GM12878 (cell line): ENCODE data around the gene DAB2. TPM values are rescaled to one million over a fixed set of nuclear protein-coding genes. Genes with fewer than 3 reads are reported as not detected.

Source experiments
- ATAC-seq: fragments of 200-7000 bp; cut with Tn5 transposase; 3 replicates; pipeline ENCODE4 v1.9.1; 2020; ENCODE audit warnings: mild to moderate bottlenecking, moderate library complexity
- BruUV-seq: library from RNA; stranded (reverse); fragments of 400-500 nt; replicated peaks from 2 replicates; lab custom pipeline; 2021; lab: Mats Ljungman, UMichigan
- CTCF ChIA-PET: fragments of 300-600 bp; sonication (Branson Sonifier 250); formaldehyde crosslinking; extraction: SDS; loops from one replicate; lab custom pipeline; 2021; ENCODE audit warnings: inconsistent platforms; lab: Yijun Ruan, JAX
- POLR2A ChIA-PET: fragments of 350-600 bp; formaldehyde crosslinking; extraction: SDS; loops from one replicate; lab custom pipeline; 2021; ENCODE audit warnings: inconsistent platforms; lab: Charles Lee
- RAD21 ChIA-PET: fragments of 300-600 bp; sonication (Branson Sonifier 250); formaldehyde crosslinking; loops from one replicate; lab custom pipeline; 2023; ENCODE audit warnings: antibody characterized with exemption; ENCODE audit not compliant: unreplicated experiment; lab: Charles Lee
- SMC1A ChIA-PET: fragments of 300-600 bp; sonication (Branson Sonifier 250); formaldehyde crosslinking; loops from one replicate; lab custom pipeline; 2023; ENCODE audit not compliant: unreplicated experiment, uncharacterized antibody; lab: Charles Lee
- DNase-seq: peaks from one replicate; pipeline ENCODE4 v3.0.0-alpha.2; 2011; ENCODE audit warnings: low read depth, low spot score
- FAIRE-seq: peaks from 3 replicates; lab custom pipeline; 2011; peaks lifted over from hg19 to GRCh38; lab: Jason Lieb, UNC
- H2AFZ ChIP-seq: 2 replicates; pipeline ENCODE4 v1.6.0; 2011; ENCODE audit warnings: low read depth, low read length, control low read depth; ENCODE audit not compliant: control insufficient read depth
- H3K27ac ChIP-seq: 2 replicates; pipeline ENCODE4 v1.5.1; 2011; ENCODE audit warnings: control low read depth; ENCODE audit not compliant: control insufficient read depth, insufficient read depth
- H3K27me3 ChIP-seq, 2 experiments: replicated peaks in 1 of 2; 2 replicates each; pipeline versions ENCODE4 v1.6.0 to v1.6.1; 2011; ENCODE audit warnings: low read length in 1 of 2; ENCODE audit not compliant: control insufficient read depth in 2 of 2, insufficient read depth in 2 of 2
- H3K36me3 ChIP-seq, 2 experiments: 2 replicates each; pipeline ENCODE4 v1.5.1; 2011; ENCODE audit warnings: low read length in 1 of 2; ENCODE audit not compliant: control insufficient read depth in 2 of 2, insufficient read depth in 2 of 2
- H3K4me1 ChIP-seq: 2 replicates; pipeline ENCODE4 v1.6.1; 2011; ENCODE audit warnings: mild to moderate bottlenecking, low read length, moderate library complexity, mixed read lengths; ENCODE audit not compliant: control insufficient read depth, insufficient read depth
- H3K4me2 ChIP-seq: 2 replicates; pipeline ENCODE4 v1.6.0; 2011; ENCODE audit warnings: control low read depth; ENCODE audit not compliant: control insufficient read depth, insufficient read depth
- H3K4me3 ChIP-seq: fragments of 200-600 bp; sonication (generic); 2 replicates; pipeline ENCODE4 v1.5.1; 2016
- H3K79me2 ChIP-seq: 2 replicates; pipeline ENCODE4 v1.6.0; 2011; ENCODE audit warnings: low read length; ENCODE audit not compliant: control insufficient read depth, insufficient read depth
- H3K9ac ChIP-seq: 2 replicates; pipeline ENCODE4 v1.8.0; 2011; ENCODE audit warnings: low read length, control low read depth, mixed read lengths; ENCODE audit not compliant: control insufficient read depth, insufficient read depth
- H3K9me3 ChIP-seq: replicated peaks from 3 replicates; pipeline ENCODE4 v1.5.1; 2011; ENCODE audit warnings: mild to moderate bottlenecking, low read length; ENCODE audit not compliant: control insufficient read depth, insufficient read depth
- H4K20me1 ChIP-seq: 2 replicates; pipeline ENCODE4 v1.6.0; 2011; ENCODE audit not compliant: control insufficient read depth, insufficient read depth
- CHD1 ChIP-seq: IDR thresholded peaks from 2 replicates; pipeline ENCODE4 v1.6.1; 2012; ENCODE audit warnings: low read depth, low read length, improper control_type of control experiment
- EED ChIP-seq: sonication (generic); IDR thresholded peaks from 2 replicates; pipeline ENCODE4 v1.6.1; 2016; ENCODE audit warnings: antibody characterized with exemption, low read depth
- FOS ChIP-seq: IDR thresholded peaks from 3 replicates; pipeline ENCODE4 v1.6.1; 2011; ENCODE audit warnings: borderline replicate concordance; ENCODE audit not compliant: insufficient read length; ENCODE audit errors: extremely low read depth
- RAD21 ChIP-seq: IDR thresholded peaks from 2 replicates; pipeline ENCODE4 v1.6.1; 2011; ENCODE audit warnings: mild to moderate bottlenecking, low read depth, low read length, moderate library complexity; ENCODE audit not compliant: insufficient read depth
- WGBS: methylation state at CpG from one replicate; pipeline ENCODE4 v1.1.6; 2016; ENCODE audit warnings: low lambda C conversion rate; ENCODE audit not compliant: insufficient replicate concordance, insufficient coverage; ENCODE audit errors: missing lambda C conversion rate; 5-methylcytosine and 5-hydroxymethylcytosine counted together
- in situ Hi-C: fragments of 300-500 bp; cut with MboI; formaldehyde crosslinking; loops from 9 replicates; pipeline ENCODE4 v1.14.3; 2018; ENCODE audit warnings: mixed read lengths
- intact Hi-C: fragments of 100-400 bp; cut with micrococcal nuclease; formaldehyde crosslinking; loops from one replicate; pipeline ENCODE4 v1.14.2; 2022; ENCODE audit not compliant: unreplicated experiment
- polyA plus RNA-seq, 11 experiments: library from polyadenylated mRNA; depleted of rRNA in 4 of 11; unstranded in 6 of 11; stranded (reverse) in 5 of 11; fragments of >200 nt; fragmentation: Nextera tagmentation in 4 of 11; fragmentation: Illumina TruSeq in 1 of 11; extraction: Ambion mirVana in 4 of 11; extraction: Trizol in 1 of 11; gene quantifications; 1 replicate in 1 of 11; 2 replicates in 10 of 11; pipeline versions ENCODE4 v1.2.1 to v1.2.3, GENCODE V29; 2011 to 2016; ENCODE audit warnings: inconsistent platforms in 2 of 11, missing spikeins in 2 of 11, low read depth in 1 of 11
- total RNA-seq, 4 experiments: library from RNA; depleted of rRNA in 3 of 4; stranded (reverse); fragments of >200 nt in 3 of 4; fragmentation: Illumina TruSeq in 1 of 4; extraction: Trizol in 1 of 4; gene quantifications; 2 replicates each; pipeline versions ENCODE4 v1.2.1 to v1.2.3, GENCODE V29; 2013 to 2021
- TF ChIP-seq, protein P1 (sequence below): IDR thresholded peaks from 2 replicates; pipeline ENCODE4 v1.6.1; 2012; ENCODE audit warnings: low read depth, low read length, improper control_type of control experiment

Gene DAB2
- total and polyA plus RNA-seq, 10 of the 15 experiments (the other 5 are each of a cell fraction or from before 2014, with no cell fraction given): 0.05 to 0.23 (median 0.11) TPM; not detected in 7

DNA sequence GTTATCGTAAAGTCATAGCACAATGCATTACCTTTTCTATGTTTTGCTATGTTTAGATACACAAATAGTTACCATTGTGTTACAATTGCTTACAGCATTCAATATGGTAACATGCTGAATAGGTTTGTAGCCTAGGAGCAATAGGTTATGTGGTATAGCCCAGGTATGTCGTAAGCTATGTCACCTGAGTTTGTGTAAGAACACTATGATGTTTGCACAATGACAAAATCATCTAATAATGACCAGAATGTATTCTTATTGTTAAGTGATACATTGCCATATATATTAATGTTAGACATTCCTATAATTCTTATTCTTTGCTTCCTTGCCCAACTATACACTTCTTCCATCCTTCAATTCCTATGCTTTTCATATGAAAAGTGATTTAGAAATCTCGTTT is 18.2 kb upstream of the DAB2 start (continued):
- TF ChIP-seq, protein P1, sequence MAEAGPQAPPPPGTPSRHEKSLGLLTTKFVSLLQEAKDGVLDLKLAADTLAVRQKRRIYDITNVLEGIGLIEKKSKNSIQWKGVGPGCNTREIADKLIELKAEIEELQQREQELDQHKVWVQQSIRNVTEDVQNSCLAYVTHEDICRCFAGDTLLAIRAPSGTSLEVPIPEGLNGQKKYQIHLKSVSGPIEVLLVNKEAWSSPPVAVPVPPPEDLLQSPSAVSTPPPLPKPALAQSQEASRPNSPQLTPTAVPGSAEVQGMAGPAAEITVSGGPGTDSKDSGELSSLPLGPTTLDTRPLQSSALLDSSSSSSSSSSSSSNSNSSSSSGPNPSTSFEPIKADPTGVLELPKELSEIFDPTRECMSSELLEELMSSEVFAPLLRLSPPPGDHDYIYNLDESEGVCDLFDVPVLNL: no peak

DNA sequence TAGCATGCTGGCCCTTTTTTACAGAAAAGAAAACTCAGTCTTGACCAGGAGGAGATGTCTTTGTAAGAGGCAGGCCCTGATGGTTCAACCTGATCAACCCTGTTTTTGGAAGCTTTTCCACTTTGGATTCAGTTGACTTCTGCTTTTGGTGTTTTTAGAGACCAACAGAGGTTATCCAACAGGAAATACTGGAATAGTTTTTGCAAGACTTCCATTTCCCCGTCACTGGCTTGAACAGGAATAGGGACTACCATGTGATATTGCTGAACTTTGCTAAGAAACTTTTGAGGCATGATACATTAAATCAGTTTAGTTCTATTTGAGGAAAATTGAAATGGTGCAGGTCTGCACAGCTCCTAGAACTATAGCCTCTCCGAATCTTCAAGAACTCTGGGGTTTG is 17.1 kb upstream of the DAB2 start:
- no peak overlapping the region for H3K4me2 ChIP-seq
- 0% methylated on average over 2 of the region's 2 CpGs for WGBS
- H3K9ac ChIP-seq: no peak overlapping the region
- H4K20me1 ChIP-seq: no peaks in the 10 kb centered on the region
- BruUV-seq: no TSS peak
- no peaks in the 10 kb centered on the region for H3K27me3 ChIP-seq
- no peak overlapping the region for H3K27ac ChIP-seq
- no peaks in the 10 kb centered on the region for H3K79me2 ChIP-seq
- DNase-seq (no peak), FAIRE-seq (no peak), ATAC-seq (no peak)
- RAD21 ChIA-PET: no interaction called here
- H3K4me1 ChIP-seq: no peaks in the 10 kb centered on the region
- POLR2A ChIA-PET: no interaction called here
- TF ChIP-seq EED (no peak), CHD1 (no peak), RAD21 (no peak), FOS (no peak)
- intact Hi-C loops (no loop called here), in situ Hi-C loops (no loop called here)
- no peaks in the 10 kb centered on the region for H3K36me3 ChIP-seq
- H3K4me3 ChIP-seq: no peak overlapping the region
- SMC1A ChIA-PET: interaction anchor here (1.2 to 1.3 kb wide), 2 partner anchors 10 to 110 kb away, joined by 3 read pairs; no protein-coding TSS in a partner anchor
- H2AFZ ChIP-seq: no peak overlapping the region
- CTCF ChIA-PET: no interaction called here
- no peaks in the 10 kb centered on the region for H3K9me3 ChIP-seq
